SH-SY5Y (cell line): ENCODE measurements around the gene TSPY1.
"Not testable (repeated sequence)": the region's sequence is repeated elsewhere in the genome, so short reads cannot be mapped to it uniquely, and the experiment has no call there.

ENCODE experiments used
- GATA2 ChIP-seq: IDR thresholded peaks from 2 replicates; pipeline ENCODE4 v1.6.1; 2011; ENCODE audit warnings: mild to moderate bottlenecking, low read depth, low read length
- GATA3 ChIP-seq: IDR thresholded peaks from 2 replicates; pipeline ENCODE4 v1.6.1; 2011; ENCODE audit warnings: low read depth, mild to moderate bottlenecking, low read length, moderate library complexity

The TSPY1 gene

GRCh38 chrY:9466655-9467054 lies at the start of gene TSPY1:
TSS of gene TSPY1 (plus strand) at chrY:9466955. CDS start at chrY:9467001, 46 bp downstream.
- TF ChIP-seq GATA2, GATA3: not testable (repeated sequence)

- not testable (repeated sequence) for TF ChIP-seq GATA2, GATA3
These were observed 20.2 kb downstream of the TSPY1 start, which contains the start of gene TSPY9 for GRCh38 chrY:9486967-9487366. TSS of gene TSPY9 (plus strand) at chrY:9487267. CDS start at chrY:9487313, 46 bp downstream.
